Upper lobe of left lung (tissue), 6 donors: ENCODE results near the gene KATNB1. TPM values are rescaled to one million over a fixed set of nuclear protein-coding genes. Genes with fewer than 3 reads are reported as not detected.

ENCODE experiments used
- ATAC-seq, 2 donors: fragments of 200-7000 bp; cut with Tn5 transposase; one replicate each; pipeline ENCODE4 v1.9.1; 2022; ENCODE audit warnings: mild to moderate bottlenecking in 2 of 2, moderate library complexity in 2 of 2; ENCODE audit not compliant: low FRiP score in 2 of 2
- DNase-seq, 2 donors: peaks; one replicate each; pipeline ENCODE4 v3.0.0-alpha.2; 2019 to 2020
- H3K27ac ChIP-seq, 4 donors: fragments of 200-600 bp; sonication (generic); one replicate each; pipeline ENCODE4 v1.5.1; 2016 to 2019
- H3K27me3 ChIP-seq, 4 donors: fragments of 200-600 bp; sonication (generic); one replicate each; pipeline ENCODE4 v1.5.1; 2017 to 2019
- H3K36me3 ChIP-seq, 4 donors: fragments of 200-600 bp; sonication (generic); one replicate each; pipeline ENCODE4 v1.5.1; 2016 to 2019
- H3K4me1 ChIP-seq, 4 donors: fragments of 200-600 bp; sonication (generic); one replicate each; pipeline ENCODE4 v1.5.1; 2018 to 2019
- H3K4me3 ChIP-seq, 4 donors: fragments of 200-600 bp; sonication (generic); one replicate each; pipeline ENCODE4 v1.5.1; 2017 to 2019; ENCODE audit warnings: mild to moderate bottlenecking in 2 of 4, moderate library complexity in 1 of 4
- H3K9me3 ChIP-seq, 4 donors: fragments of 200-600 bp; sonication (generic); one replicate each; pipeline ENCODE4 v1.5.1; 2018 to 2019
- CTCF ChIP-seq, 6 experiments: fragments of 450-650 bp in 4 of 6; fragments of 200-600 bp in 2 of 6; sonication (generic) in 2 of 6; IDR thresholded peaks; one replicate each; pipeline ENCODE4 v1.5.1; 2016 to 2019; ENCODE audit warnings: antibody characterized with exemption in 6 of 6
- EP300 ChIP-seq, 4 donors: sonication (generic); formaldehyde crosslinking; IDR thresholded peaks; one replicate each; pipeline ENCODE4 v1.5.1; 2017; ENCODE audit warnings: antibody characterized with exemption in 4 of 4, control low read depth in 2 of 4
- POLR2A ChIP-seq, 4 donors: fragments of 450-650 bp; IDR thresholded peaks; one replicate each; pipeline ENCODE4 v1.5.1; 2016 to 2017; ENCODE audit warnings: antibody characterized with exemption in 4 of 4, mild to moderate bottlenecking in 2 of 4
- POLR2AphosphoS5 ChIP-seq, 2 donors: sonication (generic); formaldehyde crosslinking; IDR thresholded peaks; one replicate each; pipeline ENCODE4 v1.5.1; 2017; ENCODE audit warnings: antibody characterized with exemption in 2 of 2
- WGBS, 2 donors: methylation state at CpG; one replicate each; pipeline ENCODE4 v1.1.5; 2017 to 2018; 5-methylcytosine and 5-hydroxymethylcytosine counted together
- total RNA-seq, 6 donors: library from RNA; depleted of rRNA in 4 of 6; stranded (reverse); fragments of >200 nt in 4 of 6; gene quantifications; one replicate each; pipeline versions ENCODE4 v1.1.0 to v1.2.1, GENCODE V29; 2016 to 2021
- donor health status: DM: no; HTN: no; CAD: no; lungs with moderate emphysema.
- donor health status: DM: no; HTN: yes; CAD: no; lungs with severe emphysema.

The KATNB1 gene
- total RNA-seq, 6 donors from 2014 or later, result 19.6 to 26.6 (median 21.5) TPM

- peaks cover under 1 to 5% (median 3%) of the 10 kb centered on the region in 4 donors for H3K4me1 ChIP-seq
- H3K4me3 ChIP-seq, result no peak overlapping the region
- TF ChIP-seq EP300 (IDR thresholded peaks at IDR 0.05), result no peak
- H3K9me3 ChIP-seq, result no peaks in the 10 kb centered on the region
- WGBS, 2 donors, result 78 to 83% methylated on average over 10 to 15 of the region's 15 CpGs
- H3K36me3 ChIP-seq, result peaks cover 7 to 95% (median 52%) of the 10 kb centered on the region in 4 donors
- DNase-seq (peak in 1 of 2 donors; percentile 56), ATAC-seq (no peak)
- H3K27me3 ChIP-seq, result no peaks in the 10 kb centered on the region
- no peak overlapping the region for H3K27ac ChIP-seq
Observed at GRCh38 chr16:57762365-57763040, 26.9 kb downstream of the KATNB1 start.

GRCh38 chr16:57763285-57764005 is 27.9 kb downstream of the KATNB1 start:
- no peak for ATAC-seq
- WGBS, 2 donors, result 90 to 91% methylated on average over 7 to 14 of the region's 14 CpGs
- Histone ChIP-seq H3K4me1 (no peaks in the 10 kb centered on the region), H3K36me3 (peaks cover 7 to 95% (median 54%) of the 10 kb centered on the region in 4 donors), H3K4me3 (no peak overlapping the region), H3K9me3 (no peaks in the 10 kb centered on the region), H3K27me3 (no peaks in the 10 kb centered on the region), H3K27ac (peak overlapping the region in 1 of 4 donors; percentile 16)
- TF ChIP-seq CTCF (IDR thresholded peaks at IDR 0.05) (no peak), POLR2AphosphoS5 (IDR thresholded peaks at IDR 0.05) (no peak), EP300 (IDR thresholded peaks at IDR 0.05) (no peak), POLR2A (IDR thresholded peaks at IDR 0.05) (no peak)
- peak in 1 of 2 donors; percentile 63 for DNase-seq

- Histone ChIP-seq H3K4me3 (no peak overlapping the region), H3K36me3 (peaks cover 7 to 95% (median 56%) of the 10 kb centered on the region in 4 donors), H3K27me3 (no peaks in the 10 kb centered on the region), H3K4me1 (no peaks in the 10 kb centered on the region), H3K9me3 (no peaks in the 10 kb centered on the region), H3K27ac (peak overlapping the region in 2 of 4 donors; percentile 7 to 16)
- DNase-seq (peak in 1 of 2 donors; percentile 70), ATAC-seq (no peak)
- TF ChIP-seq EP300 (IDR thresholded peaks at IDR 0.05), result no peak
- TF ChIP-seq POLR2A (IDR thresholded peaks at IDR 0.05), result no peak
- TF ChIP-seq POLR2AphosphoS5 (IDR thresholded peaks at IDR 0.05), result no peak
- TF ChIP-seq CTCF (IDR thresholded peaks at IDR 0.05), result no peak
- 91 to 100% methylated on average over 9 of the region's 9 CpGs for WGBS, 2 donors
Observed at GRCh38 chr16:57764006-57764340, 28.4 kb downstream of the KATNB1 start.

GRCh38 chr16:57764341-57765159 is 29.0 kb downstream of the KATNB1 start:
- no peak overlapping the region for H3K4me3 ChIP-seq
- no peaks in the 10 kb centered on the region for H3K4me1 ChIP-seq
- H3K27ac ChIP-seq, result peak overlapping the region in 2 of 4 donors; percentile 7 to 16
- WGBS, 2 donors, result 61 to 88% methylated on average over 2 to 6 of the region's 6 CpGs
- no peaks in the 10 kb centered on the region for H3K27me3 ChIP-seq
- no peaks in the 10 kb centered on the region for H3K9me3 ChIP-seq
- TF ChIP-seq EP300 (IDR thresholded peaks at IDR 0.05), result no peak
- TF ChIP-seq CTCF (IDR thresholded peaks at IDR 0.05), result no peak
- TF ChIP-seq POLR2A (IDR thresholded peaks at IDR 0.05), result no peak
- TF ChIP-seq POLR2AphosphoS5 (IDR thresholded peaks at IDR 0.05), result no peak
- peaks cover 5 to 95% (median 59%) of the 10 kb centered on the region in 4 donors for H3K36me3 ChIP-seq
- ATAC-seq, result peak; percentile 2 to 11
- DNase-seq, result peak; percentile 43 to 46
